Ovary (tissue), 3 donors: ENCODE data around the gene TMEM14A.

Source experiments
- EP300 ChIP-seq: sonication (generic); formaldehyde crosslinking; IDR thresholded peaks from one replicate; pipeline ENCODE4 v1.6.1; 2017; ENCODE audit warnings: antibody characterized with exemption
- POLR2A ChIP-seq: fragments of 450-650 bp; IDR thresholded peaks from one replicate; pipeline ENCODE4 v1.6.1; 2017; ENCODE audit warnings: antibody characterized with exemption, mild to moderate bottlenecking, moderate library complexity
- TF ChIP-seq, protein P1 (sequence below), 3 donors: fragments of 450-650 bp in 2 of 3; fragments of 200-600 bp in 1 of 3; IDR thresholded peaks; one replicate each; pipeline versions ENCODE4 v1.5.1 to v1.8.0; 2016 to 2022; ENCODE audit warnings: antibody characterized with exemption in 3 of 3, mild to moderate bottlenecking in 1 of 3
- donor health status: DM: no; HTN: no; CAD: no.

DNA sequence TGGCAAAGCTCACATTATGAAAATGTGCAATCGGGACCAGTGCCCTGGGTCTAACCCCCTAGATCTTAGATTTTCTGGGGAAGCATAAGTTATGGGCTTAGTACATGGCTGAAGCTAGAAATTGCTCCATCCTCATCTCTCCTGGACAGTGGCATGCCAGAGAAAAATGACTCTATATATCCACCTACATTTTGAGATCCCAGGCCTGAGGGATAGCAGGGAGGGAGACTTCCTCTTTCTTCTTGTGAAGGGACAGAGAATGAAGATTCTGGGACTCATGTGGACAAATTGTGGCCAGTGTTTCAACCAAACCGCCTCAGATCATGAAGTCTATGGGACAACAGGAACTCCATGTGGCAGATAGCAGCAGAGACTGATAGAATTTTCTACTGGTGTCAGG lies 57.0 kb downstream of the TMEM14A start:
- TF ChIP-seq, protein P1, sequence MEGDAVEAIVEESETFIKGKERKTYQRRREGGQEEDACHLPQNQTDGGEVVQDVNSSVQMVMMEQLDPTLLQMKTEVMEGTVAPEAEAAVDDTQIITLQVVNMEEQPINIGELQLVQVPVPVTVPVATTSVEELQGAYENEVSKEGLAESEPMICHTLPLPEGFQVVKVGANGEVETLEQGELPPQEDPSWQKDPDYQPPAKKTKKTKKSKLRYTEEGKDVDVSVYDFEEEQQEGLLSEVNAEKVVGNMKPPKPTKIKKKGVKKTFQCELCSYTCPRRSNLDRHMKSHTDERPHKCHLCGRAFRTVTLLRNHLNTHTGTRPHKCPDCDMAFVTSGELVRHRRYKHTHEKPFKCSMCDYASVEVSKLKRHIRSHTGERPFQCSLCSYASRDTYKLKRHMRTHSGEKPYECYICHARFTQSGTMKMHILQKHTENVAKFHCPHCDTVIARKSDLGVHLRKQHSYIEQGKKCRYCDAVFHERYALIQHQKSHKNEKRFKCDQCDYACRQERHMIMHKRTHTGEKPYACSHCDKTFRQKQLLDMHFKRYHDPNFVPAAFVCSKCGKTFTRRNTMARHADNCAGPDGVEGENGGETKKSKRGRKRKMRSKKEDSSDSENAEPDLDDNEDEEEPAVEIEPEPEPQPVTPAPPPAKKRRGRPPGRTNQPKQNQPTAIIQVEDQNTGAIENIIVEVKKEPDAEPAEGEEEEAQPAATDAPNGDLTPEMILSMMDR (IDR thresholded peaks at IDR 0.05) = no peak
- TF ChIP-seq POLR2A = no peak
- TF ChIP-seq EP300 = no peak
